Mononuclear cell (primary cell): ENCODE data around the gene GLIS1. TPM values are rescaled to one million over a fixed set of nuclear protein-coding genes. Genes with fewer than 3 reads are reported as not detected.
"Not testable (repeated sequence)": the region's sequence is repeated elsewhere in the genome, so short reads cannot be mapped to it uniquely, and the experiment has no call there.

Experiments used
- H3K27me3 ChIP-seq: 2 replicates; pipeline ENCODE4 v1.6.0; 2011; ENCODE audit warnings: low read length, control low read depth; ENCODE audit not compliant: insufficient read depth
- H3K4me1 ChIP-seq: 2 replicates; pipeline ENCODE4 v1.5.1; 2011; ENCODE audit warnings: mild to moderate bottlenecking, low read length, control low read depth; ENCODE audit not compliant: insufficient read depth
- H3K4me3 ChIP-seq: 2 replicates; pipeline ENCODE4 v1.5.1; 2011; ENCODE audit warnings: mild to moderate bottlenecking, low read length, moderate library complexity
- H3K9me3 ChIP-seq: 2 replicates; pipeline ENCODE4 v1.5.1; 2011; ENCODE audit warnings: low read depth, mild to moderate bottlenecking, control low read depth, low read length
- total RNA-seq: library from RNA; depleted of rRNA; stranded (reverse); fragments of >200 nt; gene quantifications from one replicate; pipeline ENCODE4 v1.2.3, GENCODE V29; 2012

Gene GLIS1
- total RNA-seq, 1 donor: not detected

DNA sequence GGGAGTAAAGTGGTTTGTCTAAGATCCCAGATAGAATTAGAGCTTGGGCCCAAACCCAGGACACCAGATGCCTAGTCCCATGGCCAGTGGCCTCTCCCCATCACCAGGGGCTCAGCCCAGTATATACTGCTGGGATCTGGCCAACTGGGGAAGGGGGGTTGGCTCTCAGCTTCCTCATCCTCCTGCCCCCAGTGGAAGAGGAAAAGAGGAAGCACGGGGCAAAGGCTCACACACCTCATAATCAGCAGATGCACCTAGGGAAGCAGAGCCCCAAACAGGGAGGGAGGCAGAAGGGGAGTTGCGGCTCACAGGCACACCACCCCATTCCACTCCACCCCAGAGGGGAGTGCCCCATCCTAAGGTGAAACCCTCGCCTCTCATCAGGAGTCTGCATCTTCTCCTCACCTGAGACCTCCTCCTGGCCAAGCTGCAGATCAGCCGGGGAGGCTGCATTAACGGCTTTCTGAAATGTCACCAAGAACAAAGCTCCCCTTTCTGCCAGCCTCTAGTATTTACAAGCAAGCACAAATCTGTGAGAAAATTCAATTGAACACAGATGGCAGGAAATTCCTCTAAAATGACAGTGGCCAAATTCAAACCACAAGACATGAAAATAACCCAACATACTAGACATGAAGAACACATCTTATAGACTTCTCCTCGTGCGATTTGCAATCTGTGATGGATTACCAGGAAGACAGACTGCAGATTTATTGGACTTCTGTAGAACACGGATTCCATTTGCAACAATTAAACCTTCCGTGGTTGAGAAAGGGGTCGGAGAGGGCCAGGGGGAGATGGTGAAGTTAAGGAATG lies 82.8 kb downstream of the GLIS1 start:
- H3K4me1 ChIP-seq: no peaks in the 10 kb centered on the region
- H3K4me3 ChIP-seq: no peak overlapping the region
- no peaks in the 10 kb centered on the region for H3K9me3 ChIP-seq
- H3K27me3 ChIP-seq: no peaks in the 10 kb centered on the region

DNA sequence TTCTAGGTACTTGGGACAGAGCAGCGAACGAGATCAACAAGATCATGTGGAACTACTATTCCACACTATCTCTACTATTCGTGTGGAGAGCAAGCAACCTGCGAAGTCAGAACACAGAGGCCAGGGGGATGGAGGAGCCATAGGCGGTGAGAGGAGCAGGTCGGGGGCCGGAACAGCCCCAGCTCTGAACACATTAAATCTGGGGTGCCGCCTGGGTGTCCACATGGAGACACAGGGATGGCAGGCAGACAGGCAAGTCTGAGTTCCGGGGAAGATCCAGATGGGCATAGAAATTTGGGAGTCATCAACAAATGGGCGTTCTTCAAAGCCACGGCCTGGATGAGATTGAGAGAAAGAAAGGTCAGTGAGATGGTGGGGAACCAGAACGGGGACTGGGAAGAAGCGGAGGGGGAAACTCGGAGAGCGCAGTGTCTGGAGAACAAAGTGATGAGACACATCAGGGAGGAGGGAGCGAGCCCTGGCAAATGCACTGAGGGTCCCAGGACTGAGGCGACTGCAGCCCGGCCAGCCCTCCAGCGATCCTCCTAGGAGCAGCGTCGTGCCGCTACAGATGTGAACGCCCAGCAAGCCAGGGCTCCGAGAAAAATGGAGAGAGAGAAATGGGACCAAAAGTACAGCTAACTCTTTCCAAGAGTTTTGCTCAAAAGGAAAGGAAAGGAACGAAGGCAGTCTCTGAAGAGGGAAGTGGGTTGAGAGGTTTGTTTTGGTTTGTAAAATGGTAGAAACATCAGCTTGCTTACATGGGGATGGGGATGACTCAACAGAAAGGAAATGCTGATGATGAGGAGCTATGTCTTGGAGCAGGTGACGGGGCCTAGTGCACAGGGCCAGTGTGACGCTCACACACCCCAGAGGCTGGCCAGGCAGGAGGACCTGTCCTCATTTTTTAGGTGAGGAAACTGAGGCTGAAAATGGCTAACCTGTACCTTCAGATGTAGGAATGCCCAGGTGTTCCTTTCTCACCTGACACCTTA lies 84.5 kb downstream of the GLIS1 start:
- no peak overlapping the region for H3K4me3 ChIP-seq
- no peaks in the 10 kb centered on the region for H3K9me3 ChIP-seq
- no peaks in the 10 kb centered on the region for H3K4me1 ChIP-seq
- no peaks in the 10 kb centered on the region for H3K27me3 ChIP-seq

DNA sequence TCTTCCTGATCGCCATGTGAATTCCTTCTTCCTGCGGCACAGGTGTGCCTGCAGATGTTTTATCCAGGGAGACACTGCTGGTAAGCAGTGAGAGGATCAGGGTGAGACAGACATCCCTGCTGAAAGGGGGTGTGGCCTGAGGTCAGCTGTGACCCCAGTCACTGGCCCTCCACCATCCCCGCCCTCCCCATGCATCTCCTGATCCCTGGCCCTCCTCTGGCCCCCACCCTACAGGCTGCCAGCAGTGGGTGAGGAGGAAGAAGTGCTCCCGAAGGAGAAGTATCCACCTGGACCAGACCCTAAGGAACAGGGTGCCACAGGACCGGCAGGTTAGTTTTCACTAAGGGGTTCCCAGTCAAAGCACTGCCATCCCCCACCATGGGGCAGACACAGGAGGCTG lies 85.3 kb downstream of the GLIS1 start:
- H3K9me3 ChIP-seq: no peaks in the 10 kb centered on the region
- H3K4me3 ChIP-seq: no peak overlapping the region
- H3K27me3 ChIP-seq: no peaks in the 10 kb centered on the region
- no peaks in the 10 kb centered on the region for H3K4me1 ChIP-seq

DNA sequence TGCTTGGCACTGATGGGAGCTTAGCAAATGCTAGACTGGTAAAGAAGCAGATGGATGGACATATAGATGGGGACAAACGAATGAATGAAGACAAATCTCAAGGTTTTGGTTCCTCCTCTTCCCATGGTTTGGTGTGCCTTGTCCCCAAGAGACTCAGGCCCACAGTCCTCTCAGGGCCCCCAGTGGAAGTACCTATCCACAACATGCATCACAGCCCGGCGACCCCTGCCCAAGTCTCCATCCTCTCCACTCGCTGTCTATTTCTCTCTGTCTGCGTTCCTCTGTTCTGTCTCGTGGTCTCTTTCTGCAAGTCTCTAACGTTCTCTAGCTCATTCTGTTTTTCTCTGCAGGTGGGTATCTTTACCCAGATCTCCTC lies 85.8 kb downstream of the GLIS1 start:
- no peaks in the 10 kb centered on the region for H3K27me3 ChIP-seq
- H3K4me1 ChIP-seq: no peaks in the 10 kb centered on the region
- H3K9me3 ChIP-seq: no peaks in the 10 kb centered on the region
- no peak overlapping the region for H3K4me3 ChIP-seq

DNA sequence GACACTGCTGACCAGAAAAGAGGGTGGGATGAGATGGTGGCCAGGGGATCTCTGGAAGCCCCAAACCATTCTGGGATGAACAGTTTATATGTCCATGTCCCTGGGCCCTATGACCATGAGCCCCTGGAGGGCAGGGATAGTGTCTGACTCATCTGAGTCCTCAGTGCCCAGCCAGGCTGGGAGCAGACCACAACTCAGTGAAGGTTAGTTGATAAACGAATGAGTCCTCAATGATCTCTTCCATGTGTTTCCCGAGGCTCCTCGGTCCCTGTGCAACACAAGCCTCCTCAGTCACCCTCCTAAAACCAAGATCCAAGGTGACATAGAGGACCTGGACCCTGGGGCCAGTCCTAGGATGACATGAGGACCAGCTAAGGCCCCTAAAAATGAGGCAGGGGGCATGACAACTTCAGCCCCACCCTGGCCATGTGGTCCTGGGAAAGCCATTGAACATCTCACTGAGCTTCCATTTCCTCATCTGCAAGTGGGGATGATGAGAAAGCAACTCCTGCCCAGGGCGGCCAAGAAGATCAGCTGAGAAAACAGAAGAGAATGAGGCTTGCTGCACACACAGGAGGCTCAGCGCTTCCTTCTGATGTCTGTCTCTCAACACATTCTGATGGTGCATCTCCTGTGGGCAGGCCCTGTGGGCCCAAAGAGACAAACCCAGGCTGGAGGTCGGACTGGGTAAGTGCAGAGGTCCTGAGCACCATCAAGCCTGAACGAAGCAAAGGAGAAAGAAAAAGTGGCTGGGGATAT lies 86.3 kb downstream of the GLIS1 start:
- no peak overlapping the region for H3K4me3 ChIP-seq
- H3K27me3 ChIP-seq: no peaks in the 10 kb centered on the region
- H3K9me3 ChIP-seq: no peaks in the 10 kb centered on the region
- H3K4me1 ChIP-seq: no peaks in the 10 kb centered on the region

DNA sequence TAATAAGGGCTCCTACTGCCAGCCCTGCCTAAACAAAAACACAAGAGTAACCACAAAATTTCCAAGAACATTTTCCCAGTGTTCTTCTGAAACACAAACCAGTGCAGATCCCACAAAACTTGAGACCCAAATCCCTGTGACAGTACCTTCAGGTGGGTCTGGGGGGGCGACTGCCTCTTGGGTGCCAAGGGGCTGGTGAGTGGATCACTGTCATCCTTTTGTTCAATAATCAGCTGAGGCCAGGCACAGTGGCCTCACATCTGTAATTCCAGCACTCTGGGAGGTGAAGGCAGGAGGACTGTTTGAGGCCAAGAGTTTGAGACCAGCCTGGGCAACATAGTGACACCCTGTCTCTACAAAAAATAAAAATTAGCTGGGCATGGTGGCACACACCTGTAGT lies 87.6 kb downstream of the GLIS1 start:
- no peaks in the 10 kb centered on the region for H3K9me3 ChIP-seq
- no peaks in the 10 kb centered on the region for H3K4me1 ChIP-seq
- no peak overlapping the region for H3K4me3 ChIP-seq
- no peaks in the 10 kb centered on the region for H3K27me3 ChIP-seq

DNA sequence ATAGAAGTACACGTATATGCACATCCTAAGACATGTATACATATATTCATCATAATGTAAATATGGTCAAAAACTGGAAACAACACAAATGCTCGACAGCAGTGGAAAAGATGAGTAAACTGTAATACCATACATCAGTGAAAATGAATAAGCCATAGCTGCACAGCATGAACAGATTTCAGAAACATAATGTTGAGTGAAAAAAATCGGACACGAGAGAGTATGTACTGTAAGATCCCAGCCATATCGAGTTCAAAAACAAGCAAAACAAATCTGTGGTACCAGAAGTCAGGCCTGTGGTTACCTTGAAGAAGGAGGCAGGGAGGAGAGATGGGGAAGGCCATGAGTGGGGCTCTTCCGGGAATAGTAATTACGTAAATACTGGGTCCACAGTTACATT lies 90.4 kb downstream of the GLIS1 start:
- H3K4me3 ChIP-seq: no peak overlapping the region
- no peaks in the 10 kb centered on the region for H3K4me1 ChIP-seq
- H3K9me3 ChIP-seq: no peaks in the 10 kb centered on the region
- no peaks in the 10 kb centered on the region for H3K27me3 ChIP-seq

DNA sequence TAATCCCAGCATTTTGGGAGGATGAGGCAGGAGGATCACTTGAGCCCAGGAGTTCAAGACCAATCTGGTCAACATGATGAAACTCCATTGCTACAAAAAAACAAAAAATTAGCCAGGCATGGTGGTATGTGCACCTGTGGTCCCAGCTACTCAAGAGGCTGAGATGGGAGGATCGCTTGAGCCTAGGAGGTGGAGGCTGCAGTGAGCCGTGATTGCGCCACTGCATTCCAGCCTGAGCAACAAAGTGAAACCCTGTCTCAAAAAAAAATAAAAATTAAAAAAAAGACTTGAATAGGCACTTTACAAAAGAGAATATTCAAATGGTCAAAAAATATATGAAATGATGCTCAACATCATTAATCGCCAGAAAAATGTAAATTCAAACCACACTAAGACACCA lies 91.0 kb downstream of the GLIS1 start:
- H3K9me3 ChIP-seq, H3K4me3 ChIP-seq, H3K27me3 ChIP-seq, H3K4me1 ChIP-seq: not testable (repeated sequence)

DNA sequence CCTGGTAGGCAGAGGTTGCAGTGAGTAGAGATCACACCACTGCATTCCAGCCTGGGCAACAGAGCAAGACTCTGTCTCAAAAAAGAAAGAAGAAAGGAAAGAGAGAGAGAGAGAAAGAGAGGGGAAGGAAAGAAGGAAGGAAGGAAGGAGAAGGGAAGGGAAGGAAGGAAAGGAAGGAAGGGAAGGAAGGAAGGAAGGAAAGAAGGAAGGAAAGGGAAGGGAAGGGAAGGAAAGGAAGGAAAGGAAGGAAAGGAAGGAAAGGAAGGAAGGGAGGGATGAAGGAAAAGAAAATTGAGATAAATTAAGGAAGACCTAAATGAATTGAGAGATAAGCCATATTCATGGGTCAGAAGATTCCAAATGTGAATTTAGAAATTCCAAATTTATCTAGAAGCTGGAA lies 92.2 kb downstream of the GLIS1 start:
- Histone ChIP-seq H3K27me3 (no peaks in the 10 kb centered on the region), H3K9me3 (no peaks in the 10 kb centered on the region), H3K4me1 (no peaks in the 10 kb centered on the region), H3K4me3 (no peak overlapping the region)

DNA sequence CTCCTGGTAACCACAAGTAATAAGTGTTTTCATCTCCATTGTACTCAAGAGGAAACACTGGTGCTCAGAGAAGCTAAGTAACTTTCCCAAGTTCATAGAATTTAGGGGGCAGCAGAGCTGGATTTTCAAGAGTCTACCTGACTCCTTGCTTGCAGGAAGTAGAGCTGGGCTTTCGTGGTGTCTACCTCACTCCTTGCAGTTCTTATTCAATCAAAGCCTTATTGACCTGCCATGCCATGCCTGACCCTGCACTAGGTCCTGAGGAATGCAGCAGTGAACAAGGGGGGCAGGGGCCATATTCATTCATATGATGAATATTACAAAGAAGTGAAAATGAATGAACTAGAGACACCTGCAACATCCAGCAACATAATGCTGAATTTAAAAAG lies 93.3 kb downstream of the GLIS1 start:
- Histone ChIP-seq H3K4me1 (no peaks in the 10 kb centered on the region), H3K27me3 (no peaks in the 10 kb centered on the region), H3K9me3 (no peaks in the 10 kb centered on the region)

DNA sequence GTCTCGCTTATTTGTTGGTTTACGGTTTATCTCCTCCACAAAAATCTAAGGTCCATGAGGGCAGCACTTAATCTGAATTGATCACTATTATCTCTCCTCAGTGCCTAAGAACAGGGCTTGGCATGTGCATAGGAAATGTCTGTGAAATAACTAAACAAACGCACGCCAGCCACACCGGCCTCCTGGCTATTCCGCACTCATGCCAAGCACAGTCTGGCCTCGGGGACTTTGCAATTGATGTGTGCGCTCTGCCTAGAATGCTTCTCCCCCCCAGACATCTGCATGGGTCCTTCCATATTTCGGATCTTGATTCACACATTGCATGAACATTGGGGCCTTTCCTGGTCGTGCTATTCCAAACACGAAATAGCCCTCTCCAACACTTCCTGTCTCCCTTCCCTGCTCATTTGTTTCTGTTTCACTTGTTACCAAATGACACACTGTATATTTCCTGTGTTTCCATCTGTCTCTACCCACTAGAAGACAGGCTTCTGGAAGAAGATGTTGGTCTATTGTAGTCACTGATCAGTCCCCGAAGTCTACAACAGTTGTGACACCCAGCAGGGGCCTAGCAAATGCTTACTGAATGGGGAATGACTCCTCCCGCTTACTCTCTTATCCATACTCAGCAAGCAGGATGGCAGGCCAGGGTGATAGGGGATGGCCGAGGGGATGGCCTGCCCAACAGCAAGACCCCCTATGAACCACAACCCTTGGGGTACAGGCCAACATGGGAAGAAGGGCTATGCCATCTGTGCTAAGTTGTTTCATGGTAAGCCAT lies 93.9 kb downstream of the GLIS1 start:
- no peaks in the 10 kb centered on the region for H3K4me1 ChIP-seq
- H3K4me3 ChIP-seq: no peak overlapping the region
- no peaks in the 10 kb centered on the region for H3K9me3 ChIP-seq
- no peaks in the 10 kb centered on the region for H3K27me3 ChIP-seq

More for the DNA sequence above, 93.3 kb downstream of the GLIS1 start:
- H3K4me3 ChIP-seq: no peak overlapping the region

DNA sequence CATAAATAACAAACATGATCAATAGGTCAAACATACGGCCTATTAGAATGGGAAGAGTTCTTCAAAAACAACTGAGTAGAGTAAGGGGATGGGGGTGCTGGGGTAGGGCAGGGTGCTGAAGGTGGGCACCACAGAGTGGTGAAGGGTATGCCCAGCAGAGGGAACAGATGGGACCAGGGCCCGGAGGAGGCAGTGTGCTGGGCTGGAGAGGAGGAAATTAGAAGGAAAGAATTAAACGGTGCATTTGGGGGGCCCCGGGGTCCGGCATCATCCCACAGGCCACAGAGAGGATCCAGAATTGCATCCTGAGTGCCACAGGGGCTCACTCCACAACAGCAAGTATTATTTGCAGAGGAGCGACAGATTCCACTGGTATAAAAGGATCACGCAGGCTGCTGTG lies 94.5 kb downstream of the GLIS1 start:
- Histone ChIP-seq H3K4me3 (no peak overlapping the region), H3K27me3 (no peaks in the 10 kb centered on the region), H3K9me3 (no peaks in the 10 kb centered on the region), H3K4me1 (no peaks in the 10 kb centered on the region)

DNA sequence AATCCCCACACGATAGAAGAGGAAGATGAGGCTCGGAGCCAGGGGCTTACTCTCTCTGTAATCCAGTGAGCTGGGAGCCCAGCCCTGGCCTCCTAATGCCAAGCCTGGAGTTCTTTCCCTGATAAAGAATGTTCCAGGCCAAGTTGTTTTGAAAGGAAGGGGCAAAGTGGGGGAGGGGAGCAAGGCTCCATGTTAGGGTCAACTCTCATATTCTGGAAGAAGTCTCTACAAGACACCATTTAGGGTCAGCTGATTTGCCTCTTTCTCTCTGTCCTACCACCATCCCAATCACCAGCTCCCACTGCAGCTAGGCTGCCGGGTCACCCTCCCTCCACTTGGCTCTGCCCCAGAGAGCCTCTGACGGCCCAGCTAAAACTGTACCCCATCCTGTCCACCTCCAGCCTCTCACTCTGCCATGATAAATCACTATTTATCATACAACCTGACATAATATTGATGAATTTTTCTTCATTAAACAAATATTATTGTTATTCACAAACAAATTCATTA lies 95.0 kb downstream of the GLIS1 start:
- no peaks in the 10 kb centered on the region for H3K4me1 ChIP-seq
- H3K9me3 ChIP-seq: no peaks in the 10 kb centered on the region
- H3K4me3 ChIP-seq: no peak overlapping the region
- no peaks in the 10 kb centered on the region for H3K27me3 ChIP-seq
